ENCODE data around the gene TRIM56. TPM values are rescaled to one million over a fixed set of nuclear protein-coding genes. Genes with fewer than 3 reads are reported as not detected.

TRIM56 gene
- total RNA-seq, 1 donor from 2014 or later = 1.4 TPM

- Histone ChIP-seq H3K4me3 (no peak overlapping the region), H3F3A (ENCODE audit: low read depth) (peaks cover 14% of the 10 kb centered on the region), H4K20me1 (ENCODE audit: low read depth) (no peaks in the 10 kb centered on the region), H3K79me2 (ENCODE audit: low read depth) (no peaks in the 10 kb centered on the region), H3K27ac (no peak overlapping the region), H3K4me1 (peaks cover 22% of the 10 kb centered on the region), H3K36me3 (no peaks in the 10 kb centered on the region), H3K9ac (no peak overlapping the region), H3K4me2 (no peak overlapping the region), H2AFZ (replicated peaks) (no peak overlapping the region), H3K9me3 (ENCODE audit: low read depth) (no peaks in the 10 kb centered on the region), H3K27me3 (no peaks in the 10 kb centered on the region)
- Mint-ChIP-seq H3K9me3 (no peaks in the 10 kb centered on the region), H3K4me3 (peak overlapping the region; percentile 73), H3K27ac (peak overlapping the region; percentile 57), H3K36me3 (no peaks in the 10 kb centered on the region), H3K27me3 (ENCODE audit: insufficient read depth, low read depth) (peaks cover 6% of the 10 kb centered on the region), H3K4me1 (peaks cover 38% of the 10 kb centered on the region)
- DNase-seq (ENCODE audit: low spot score) = peak; percentile 74
- TF ChIP-seq EZH2phosphoT487 (IDR thresholded peaks at IDR 0.05) (no peak), CTCF (IDR thresholded peaks at IDR 0.05) (peak; percentile 80), EZH2 (IDR thresholded peaks at IDR 0.05) (no peak)
These were observed 53.1 kb downstream of the TRIM56 start for GRCh38 chr7:101138213-101138870.

GRCh38 chr7:101140339-101140699 is 55.0 kb downstream of the TRIM56 start:
- no peaks in the 10 kb centered on the region for H3K9me3 Mint-ChIP-seq
- no peak overlapping the region for H3K9ac ChIP-seq
- H3K27me3 ChIP-seq = no peaks in the 10 kb centered on the region
- peaks cover 3% of the 10 kb centered on the region for H3K27me3 Mint-ChIP-seq (ENCODE audit: insufficient read depth, low read depth)
- H3K9me3 ChIP-seq (ENCODE audit: low read depth) = no peaks in the 10 kb centered on the region
- no peak overlapping the region for H3K4me3 ChIP-seq
- H3K27ac Mint-ChIP-seq = peak overlapping the region; percentile 39
- no peak for DNase-seq (ENCODE audit: low spot score)
- TF ChIP-seq EZH2 (IDR thresholded peaks at IDR 0.05) (no peak), EZH2phosphoT487 (IDR thresholded peaks at IDR 0.05) (no peak), CTCF (IDR thresholded peaks at IDR 0.05) (no peak)
- H3K36me3 ChIP-seq = no peaks in the 10 kb centered on the region
- H3K4me3 Mint-ChIP-seq = no peak overlapping the region
- no peak overlapping the region for H3K4me2 ChIP-seq
- no peak overlapping the region for H2AFZ ChIP-seq (replicated peaks)
- H4K20me1 ChIP-seq (ENCODE audit: low read depth) = no peaks in the 10 kb centered on the region
- no peaks in the 10 kb centered on the region for H3F3A ChIP-seq (ENCODE audit: low read depth)
- H3K27ac ChIP-seq = no peak overlapping the region
- no peaks in the 10 kb centered on the region for H3K79me2 ChIP-seq (ENCODE audit: low read depth)
- H3K36me3 Mint-ChIP-seq = no peaks in the 10 kb centered on the region
- H3K4me1 ChIP-seq = peaks cover 3% of the 10 kb centered on the region
- H3K4me1 Mint-ChIP-seq = peaks cover 21% of the 10 kb centered on the region

GRCh38 chr7:101140746-101141382 is 55.6 kb downstream of the TRIM56 start:
- no peak overlapping the region for H3K4me3 ChIP-seq
- no peaks in the 10 kb centered on the region for H3K36me3 ChIP-seq
- Mint-ChIP-seq H3K27me3 (ENCODE audit: insufficient read depth, low read depth) (peaks cover 5% of the 10 kb centered on the region), H3K4me3 (no peak overlapping the region), H3K36me3 (no peaks in the 10 kb centered on the region), H3K27ac (no peak overlapping the region), H3K9me3 (no peaks in the 10 kb centered on the region), H3K4me1 (peaks cover 19% of the 10 kb centered on the region)
- H3K9ac ChIP-seq = no peak overlapping the region
- no peaks in the 10 kb centered on the region for H4K20me1 ChIP-seq (ENCODE audit: low read depth)
- TF ChIP-seq EZH2 (IDR thresholded peaks at IDR 0.05) (no peak), EZH2phosphoT487 (IDR thresholded peaks at IDR 0.05) (no peak), CTCF (IDR thresholded peaks at IDR 0.05) (no peak)
- no peak overlapping the region for H3K4me2 ChIP-seq
- H3K79me2 ChIP-seq (ENCODE audit: low read depth) = no peaks in the 10 kb centered on the region
- H3K4me1 ChIP-seq = no peaks in the 10 kb centered on the region
- no peak overlapping the region for H2AFZ ChIP-seq (replicated peaks)
- no peaks in the 10 kb centered on the region for H3K27me3 ChIP-seq
- H3K9me3 ChIP-seq (ENCODE audit: low read depth) = no peaks in the 10 kb centered on the region
- no peak overlapping the region for H3K27ac ChIP-seq
- no peaks in the 10 kb centered on the region for H3F3A ChIP-seq (ENCODE audit: low read depth)
- no peak for DNase-seq (ENCODE audit: low spot score)

Other genes with a start within 250 kb of the TRIM56 start
- gene SLC12A9, start 232.8 kb upstream of the TRIM56 start, total RNA-seq (ENCODE audit: low replicate concordance) = 3.5 and 18.6 TPM in 2 replicates
- gene TRIP6, start 218.1 kb upstream of the TRIM56 start, total RNA-seq (ENCODE audit: low replicate concordance) = 14.9 and 49.5 TPM in 2 replicates
- 60.4 and 108 TPM in 2 replicates for gene SRRT, start 210.4 kb upstream of the TRIM56 start, total RNA-seq (ENCODE audit: low replicate concordance)
- 4.0 TPM in 1 of 2 replicates, not detected in the other for gene UFSP1, start 195.8 kb upstream of the TRIM56 start, total RNA-seq (ENCODE audit: low replicate concordance)
- gene ACHE, start 189.6 kb upstream of the TRIM56 start, total RNA-seq (ENCODE audit: low replicate concordance) = 0.90 TPM in 1 of 2 replicates, not detected in the other
- gene MUC3A, start 135.9 kb upstream of the TRIM56 start, total RNA-seq (ENCODE audit: low replicate concordance) = 0.15 and 0.80 TPM in 2 replicates
- 4.2 TPM in 1 of 2 replicates, not detected in the other for gene MUC12, start 115.9 kb upstream of the TRIM56 start, total RNA-seq (ENCODE audit: low replicate concordance)
- under 0.01 TPM in 1 of 2 replicates, not detected in the other for gene MUC17, start 65.4 kb upstream of the TRIM56 start, total RNA-seq (ENCODE audit: low replicate concordance)
- 0.03 TPM in 1 of 2 replicates, not detected in the other for gene SERPINE1, start 41.6 kb downstream of the TRIM56 start, total RNA-seq (ENCODE audit: low replicate concordance)
- gene AP1S1, start 69.0 kb downstream of the TRIM56 start, total RNA-seq (ENCODE audit: low replicate concordance) = 74.4 and 94.2 TPM in 2 replicates
- gene VGF, start 80.1 kb downstream of the TRIM56 start, total RNA-seq (ENCODE audit: low replicate concordance) = 0.65 and 1.6 TPM in 2 replicates
- 0.28 TPM in 1 of 2 replicates, not detected in the other for gene NAT16, start 94.8 kb downstream of the TRIM56 start, total RNA-seq (ENCODE audit: low replicate concordance)
- gene MOGAT3, start 115.6 kb downstream of the TRIM56 start, total RNA-seq (ENCODE audit: low replicate concordance) = not detected in 2 replicates
- 9.4 and 19.9 TPM in 2 replicates for gene PLOD3, start 132.1 kb downstream of the TRIM56 start, total RNA-seq (ENCODE audit: low replicate concordance)
- gene ZNHIT1, start 132.7 kb downstream of the TRIM56 start, total RNA-seq (ENCODE audit: low replicate concordance) = 39.1 and 52.9 TPM in 2 replicates
- gene CLDN15, start 152.3 kb downstream of the TRIM56 start, total RNA-seq (ENCODE audit: low replicate concordance) = 1.2 and 4.6 TPM in 2 replicates
- 92.2 and 120 TPM in 2 replicates for gene FIS1, start 159.6 kb downstream of the TRIM56 start, total RNA-seq (ENCODE audit: low replicate concordance)
- gene IFT22, start 236.3 kb downstream of the TRIM56 start, total RNA-seq (ENCODE audit: low replicate concordance) = 25.5 and 30.1 TPM in 2 replicates